Suprapubic skin (tissue), 4 donors: Measurements from ENCODE around the gene RAB37. TPM values are rescaled to one million over a fixed set of nuclear protein-coding genes. Genes with fewer than 3 reads are reported as not detected.

Experiments
- DNase-seq, 2 donors: peaks; one replicate each; pipeline ENCODE4 v3.0.0-alpha.2; 2019; ENCODE audit warnings: low spot score in 2 of 2
- H3K27ac ChIP-seq: fragments of 200-600 bp; sonication (generic); one replicate; pipeline ENCODE4 v1.5.1; 2019
- H3K27me3 ChIP-seq: fragments of 200-600 bp; sonication (generic); one replicate; pipeline ENCODE4 v1.5.1; 2019
- H3K36me3 ChIP-seq: fragments of 200-600 bp; sonication (generic); one replicate; pipeline ENCODE4 v1.5.1; 2019
- H3K4me1 ChIP-seq: fragments of 200-600 bp; sonication (generic); one replicate; pipeline ENCODE4 v1.5.1; 2019
- H3K4me3 ChIP-seq: fragments of 200-600 bp; sonication (generic); one replicate; pipeline ENCODE4 v1.5.1; 2019; ENCODE audit warnings: mild to moderate bottlenecking
- H3K9me3 ChIP-seq: fragments of 200-600 bp; sonication (generic); one replicate; pipeline ENCODE4 v1.5.1; 2019
- EP300 ChIP-seq: sonication (generic); formaldehyde crosslinking; IDR thresholded peaks from one replicate; pipeline ENCODE4 v1.6.1; 2017; ENCODE audit warnings: antibody characterized with exemption
- POLR2A ChIP-seq, 2 donors: fragments of 450-650 bp; IDR thresholded peaks; one replicate each; pipeline ENCODE4 v1.6.1; 2017; ENCODE audit warnings: antibody characterized with exemption in 2 of 2, mild to moderate bottlenecking in 2 of 2, moderate library complexity in 2 of 2
- POLR2AphosphoS5 ChIP-seq, 3 donors: sonication (generic); formaldehyde crosslinking; IDR thresholded peaks; one replicate each; pipeline ENCODE4 v1.6.1; 2017; ENCODE audit warnings: antibody characterized with exemption in 3 of 3
- WGBS: methylation state at CpG from one replicate; pipeline ENCODE4 v1.1.5; 2018; 5-methylcytosine and 5-hydroxymethylcytosine counted together
- total RNA-seq, 4 donors: library from RNA; depleted of rRNA; stranded (reverse); fragments of >200 nt; gene quantifications; one replicate each; pipeline ENCODE4 v1.1.0, GENCODE V29; 2016
- TF ChIP-seq, protein P1 (sequence below), 2 donors: fragments of 200-600 bp in 1 of 2; fragments of 450-650 bp in 1 of 2; sonication (generic) in 1 of 2; IDR thresholded peaks; one replicate each; pipeline ENCODE4 v1.5.1; 2016 to 2019; ENCODE audit warnings: antibody characterized with exemption in 2 of 2, mild to moderate bottlenecking in 1 of 2, moderate library complexity in 1 of 2

RAB37 gene
- total RNA-seq, 4 donors from 2014 or later: 0.32 to 0.38 TPM; not detected in 2

DNA sequence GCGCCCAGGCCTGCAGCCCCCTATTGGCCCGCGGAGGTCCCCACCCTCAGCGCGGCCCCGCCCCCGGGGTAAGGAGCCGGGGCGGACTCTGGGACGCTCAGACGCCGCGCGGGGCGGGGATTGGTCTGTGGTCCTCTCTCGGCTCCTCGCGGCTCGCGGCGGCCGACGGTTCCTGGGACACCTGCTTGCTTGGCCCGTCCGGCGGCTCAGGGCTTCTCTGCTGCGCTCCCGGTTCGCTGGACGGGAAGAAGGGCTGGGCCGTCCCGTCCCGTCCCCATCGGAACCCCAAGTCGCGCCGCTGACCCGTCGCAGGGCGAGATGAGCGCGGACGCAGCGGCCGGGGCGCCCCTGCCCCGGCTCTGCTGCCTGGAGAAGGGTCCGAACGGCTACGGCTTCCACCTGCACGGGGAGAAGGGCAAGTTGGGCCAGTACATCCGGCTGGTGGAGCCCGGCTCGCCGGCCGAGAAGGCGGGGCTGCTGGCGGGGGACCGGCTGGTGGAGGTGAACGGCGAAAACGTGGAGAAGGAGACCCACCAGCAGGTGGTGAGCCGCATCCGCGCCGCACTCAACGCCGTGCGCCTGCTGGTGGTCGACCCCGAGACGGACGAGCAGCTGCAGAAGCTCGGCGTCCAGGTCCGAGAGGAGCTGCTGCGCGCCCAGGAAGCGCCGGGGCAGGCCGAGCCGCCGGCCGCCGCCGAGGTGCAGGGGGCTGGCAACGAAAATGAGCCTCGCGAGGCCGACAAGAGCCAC, 11.6 kb downstream of the RAB37 start, which contains the start of gene NHERF1:
TSS of gene NHERF1 (plus strand) at position 100 of the 750 bp plus-strand sequence. CDS start at position 319, 219 bp downstream.
- DNase-seq: peak; percentile 94 to 96
- WGBS: 2% methylated on average over 9 of the region's 90 CpGs
- Histone ChIP-seq H3K4me3 (peak within 1 kb of the TSS; percentile 84), H3K27ac (peak within 1 kb of the TSS; percentile 77), H3K9me3 (no peaks in the 10 kb centered on the region), H3K4me1 (peaks cover 72% of the 10 kb centered on the region), H3K36me3 (no peaks in the 10 kb centered on the region), H3K27me3 (no peaks in the 10 kb centered on the region)
- peak in 2 of 3 donors; percentile 61 to 66 for TF ChIP-seq POLR2AphosphoS5 (IDR thresholded peaks at IDR 0.05)
- TF ChIP-seq POLR2A (IDR thresholded peaks at IDR 0.05): peak; percentile 74 to 94
- TF ChIP-seq, protein P1, sequence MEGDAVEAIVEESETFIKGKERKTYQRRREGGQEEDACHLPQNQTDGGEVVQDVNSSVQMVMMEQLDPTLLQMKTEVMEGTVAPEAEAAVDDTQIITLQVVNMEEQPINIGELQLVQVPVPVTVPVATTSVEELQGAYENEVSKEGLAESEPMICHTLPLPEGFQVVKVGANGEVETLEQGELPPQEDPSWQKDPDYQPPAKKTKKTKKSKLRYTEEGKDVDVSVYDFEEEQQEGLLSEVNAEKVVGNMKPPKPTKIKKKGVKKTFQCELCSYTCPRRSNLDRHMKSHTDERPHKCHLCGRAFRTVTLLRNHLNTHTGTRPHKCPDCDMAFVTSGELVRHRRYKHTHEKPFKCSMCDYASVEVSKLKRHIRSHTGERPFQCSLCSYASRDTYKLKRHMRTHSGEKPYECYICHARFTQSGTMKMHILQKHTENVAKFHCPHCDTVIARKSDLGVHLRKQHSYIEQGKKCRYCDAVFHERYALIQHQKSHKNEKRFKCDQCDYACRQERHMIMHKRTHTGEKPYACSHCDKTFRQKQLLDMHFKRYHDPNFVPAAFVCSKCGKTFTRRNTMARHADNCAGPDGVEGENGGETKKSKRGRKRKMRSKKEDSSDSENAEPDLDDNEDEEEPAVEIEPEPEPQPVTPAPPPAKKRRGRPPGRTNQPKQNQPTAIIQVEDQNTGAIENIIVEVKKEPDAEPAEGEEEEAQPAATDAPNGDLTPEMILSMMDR (IDR thresholded peaks at IDR 0.05): no peak
- no peak for TF ChIP-seq EP300

DNA sequence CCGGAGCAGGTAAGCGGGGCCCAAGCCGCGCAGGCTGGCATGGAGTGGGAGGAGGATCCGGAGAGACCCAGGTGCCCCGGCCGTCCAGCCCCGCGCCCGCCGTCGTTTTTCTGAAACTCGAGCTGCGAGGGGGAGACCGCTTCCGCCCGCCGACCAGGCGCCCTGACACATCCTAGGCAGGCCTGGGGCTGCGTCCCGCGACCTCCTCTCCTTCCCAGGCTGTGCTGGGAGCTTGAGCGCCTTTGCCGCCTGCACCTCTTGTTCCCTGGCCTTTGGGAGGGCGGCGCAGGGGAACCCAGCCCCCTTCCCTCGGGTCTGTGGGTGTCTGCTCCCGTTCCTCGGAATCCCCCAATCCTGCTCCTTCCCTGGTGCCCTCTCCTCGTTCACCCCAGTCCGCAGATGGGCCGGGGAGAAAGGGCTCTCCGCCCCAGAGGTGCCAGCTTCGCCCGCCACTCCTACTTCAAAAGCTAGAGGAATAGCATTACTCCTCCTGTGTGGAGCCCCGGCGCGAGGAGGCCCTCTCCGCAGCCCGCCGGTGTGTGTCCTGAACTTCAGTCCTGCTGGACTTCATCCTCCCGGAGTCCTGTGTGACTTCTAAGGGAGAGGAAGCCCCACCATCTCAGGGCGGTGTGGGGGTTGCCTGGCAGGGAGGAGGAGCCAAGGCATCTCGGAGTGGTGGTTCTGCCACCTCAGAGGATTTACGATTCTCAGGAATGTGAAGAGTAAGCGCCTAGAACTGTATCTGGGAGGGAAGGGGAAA, 12.4 kb downstream of the RAB37 start:
- H3K4me1 ChIP-seq: peaks cover 69% of the 10 kb centered on the region

DNA sequence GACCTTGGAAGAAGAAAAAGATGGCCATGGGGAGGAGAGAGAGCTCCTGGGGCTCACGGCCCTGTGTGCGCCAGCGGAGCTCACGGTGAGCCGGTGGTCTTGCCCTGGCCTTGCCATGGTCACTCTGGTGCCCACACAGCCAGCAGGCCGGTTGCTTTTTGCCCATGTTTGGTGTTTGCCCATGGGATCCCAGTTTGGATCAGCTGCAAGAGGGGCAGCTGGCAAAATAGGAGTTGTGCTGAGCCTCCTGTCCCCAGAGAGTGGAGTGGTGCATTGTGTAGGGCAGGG, 12.9 kb downstream of the RAB37 start:
- Histone ChIP-seq H3K4me1 (peaks cover 69% of the 10 kb centered on the region), H3K27me3 (no peaks in the 10 kb centered on the region), H3K27ac (peak overlapping the region; percentile 77), H3K9me3 (no peaks in the 10 kb centered on the region), H3K36me3 (no peaks in the 10 kb centered on the region), H3K4me3 (peak overlapping the region; percentile 84)
- WGBS: 65% methylated on average over 5 of the region's 6 CpGs
- no peak for DNase-seq
- TF ChIP-seq, protein P1 (IDR thresholded peaks at IDR 0.05): no peak
- no peak for TF ChIP-seq POLR2A (IDR thresholded peaks at IDR 0.05)
- TF ChIP-seq POLR2AphosphoS5 (IDR thresholded peaks at IDR 0.05): no peak
- TF ChIP-seq EP300: no peak

More for the DNA sequence above, 12.4 kb downstream of the RAB37 start:
- H3K4me3 ChIP-seq: peak overlapping the region; percentile 84
- peak overlapping the region; percentile 77 for H3K27ac ChIP-seq
- no peaks in the 10 kb centered on the region for H3K27me3 ChIP-seq
- TF ChIP-seq EP300 (no peak), POLR2A (IDR thresholded peaks at IDR 0.05) (no peak), POLR2AphosphoS5 (IDR thresholded peaks at IDR 0.05) (no peak)
- TF ChIP-seq, protein P1 (IDR thresholded peaks at IDR 0.05): no peak
- no peak for DNase-seq
- WGBS: 7% methylated on average over 7 of the region's 46 CpGs
- no peaks in the 10 kb centered on the region for H3K36me3 ChIP-seq
- no peaks in the 10 kb centered on the region for H3K9me3 ChIP-seq

DNA sequence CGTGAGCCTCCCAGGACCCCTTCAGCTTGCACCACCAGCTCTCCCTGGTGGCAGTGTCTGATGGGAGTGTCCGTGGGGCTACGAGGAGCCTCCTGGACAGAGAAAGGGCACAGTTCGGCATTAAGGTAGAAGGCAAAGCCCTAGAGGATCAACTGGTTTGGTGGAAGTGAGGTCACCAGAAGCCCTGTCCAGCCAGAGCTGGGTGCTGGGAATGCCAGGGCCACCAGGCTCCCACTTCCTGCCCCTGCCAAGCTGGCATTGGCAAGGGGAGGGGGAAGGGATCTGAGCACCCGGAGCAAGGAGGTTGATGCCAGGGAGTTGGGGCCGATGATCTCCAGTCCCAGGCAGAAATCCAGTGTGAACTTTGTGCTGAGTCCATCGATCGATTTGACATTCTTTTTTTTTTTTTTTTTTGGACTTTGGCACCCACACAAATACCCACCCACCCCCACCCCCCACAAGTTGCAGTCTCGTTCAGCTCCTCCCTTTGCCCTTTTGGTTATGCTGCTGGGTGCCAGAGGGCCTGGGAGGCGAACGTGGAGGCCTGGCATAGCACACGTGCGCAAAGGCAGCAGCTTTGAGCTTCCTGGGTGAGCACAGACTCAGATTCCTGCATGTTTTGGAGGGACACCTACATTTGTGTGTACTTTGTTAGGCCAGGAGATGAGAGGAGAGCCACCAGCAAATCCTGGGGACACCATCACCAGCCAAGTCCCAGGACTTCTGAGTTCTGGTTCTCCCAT, 13.4 kb downstream of the RAB37 start:
- H3K36me3 ChIP-seq: no peaks in the 10 kb centered on the region
- H3K4me3 ChIP-seq: peak overlapping the region; percentile 84
- H3K27ac ChIP-seq: peak overlapping the region; percentile 77
- TF ChIP-seq POLR2A (IDR thresholded peaks at IDR 0.05) (no peak), EP300 (no peak), POLR2AphosphoS5 (IDR thresholded peaks at IDR 0.05) (no peak)
- TF ChIP-seq, protein P1 (IDR thresholded peaks at IDR 0.05): no peak
- H3K9me3 ChIP-seq: no peaks in the 10 kb centered on the region
- DNase-seq: no peak
- no peaks in the 10 kb centered on the region for H3K27me3 ChIP-seq
- H3K4me1 ChIP-seq: peaks cover 68% of the 10 kb centered on the region
- WGBS: 33% methylated on average over 9 of the region's 13 CpGs
